Measurements from ENCODE around the gene ZNF274.

DNA sequence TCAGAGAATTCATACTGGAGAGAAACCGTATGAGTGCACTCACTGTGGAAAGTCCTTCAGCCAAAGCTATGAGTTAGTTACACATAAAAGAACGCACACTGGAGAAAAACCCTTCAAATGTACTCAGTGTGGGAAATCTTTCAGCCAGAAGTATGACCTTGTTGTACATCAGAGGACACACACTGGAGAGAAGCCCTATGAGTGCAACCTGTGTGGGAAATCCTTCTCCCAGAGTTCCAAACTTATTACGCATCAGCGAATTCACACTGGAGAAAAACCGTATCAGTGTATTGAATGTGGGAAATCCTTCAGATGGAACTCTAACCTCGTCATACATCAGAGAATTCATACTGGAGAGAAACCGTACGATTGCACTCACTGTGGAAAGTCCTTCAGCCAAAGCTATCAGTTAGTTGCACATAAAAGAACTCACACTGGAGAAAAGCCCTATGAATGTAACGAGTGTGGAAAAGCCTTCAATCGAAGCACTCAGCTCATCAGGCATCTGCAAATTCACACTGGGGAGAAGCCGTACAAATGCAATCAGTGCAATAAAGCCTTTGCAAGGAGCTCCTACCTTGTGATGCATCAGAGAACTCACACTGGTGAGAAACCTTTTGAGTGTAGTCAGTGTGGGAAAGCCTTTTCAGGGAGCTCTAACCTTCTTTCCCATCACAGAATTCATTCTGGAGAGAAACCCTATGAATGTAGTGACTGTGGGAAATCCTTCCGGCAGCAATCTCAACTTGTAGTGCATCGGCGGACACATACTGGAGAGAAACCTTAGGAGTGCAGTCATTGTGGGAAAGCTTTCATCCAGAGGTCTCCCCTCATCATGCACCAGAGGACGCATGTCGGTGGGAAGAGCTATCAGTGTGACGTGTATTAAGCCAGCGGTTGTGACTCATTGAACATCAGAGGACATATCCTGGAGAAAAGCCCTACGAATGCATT lies 79.4 kb downstream of the ZNF274 start:
- TF ChIP-seq, protein P1, sequence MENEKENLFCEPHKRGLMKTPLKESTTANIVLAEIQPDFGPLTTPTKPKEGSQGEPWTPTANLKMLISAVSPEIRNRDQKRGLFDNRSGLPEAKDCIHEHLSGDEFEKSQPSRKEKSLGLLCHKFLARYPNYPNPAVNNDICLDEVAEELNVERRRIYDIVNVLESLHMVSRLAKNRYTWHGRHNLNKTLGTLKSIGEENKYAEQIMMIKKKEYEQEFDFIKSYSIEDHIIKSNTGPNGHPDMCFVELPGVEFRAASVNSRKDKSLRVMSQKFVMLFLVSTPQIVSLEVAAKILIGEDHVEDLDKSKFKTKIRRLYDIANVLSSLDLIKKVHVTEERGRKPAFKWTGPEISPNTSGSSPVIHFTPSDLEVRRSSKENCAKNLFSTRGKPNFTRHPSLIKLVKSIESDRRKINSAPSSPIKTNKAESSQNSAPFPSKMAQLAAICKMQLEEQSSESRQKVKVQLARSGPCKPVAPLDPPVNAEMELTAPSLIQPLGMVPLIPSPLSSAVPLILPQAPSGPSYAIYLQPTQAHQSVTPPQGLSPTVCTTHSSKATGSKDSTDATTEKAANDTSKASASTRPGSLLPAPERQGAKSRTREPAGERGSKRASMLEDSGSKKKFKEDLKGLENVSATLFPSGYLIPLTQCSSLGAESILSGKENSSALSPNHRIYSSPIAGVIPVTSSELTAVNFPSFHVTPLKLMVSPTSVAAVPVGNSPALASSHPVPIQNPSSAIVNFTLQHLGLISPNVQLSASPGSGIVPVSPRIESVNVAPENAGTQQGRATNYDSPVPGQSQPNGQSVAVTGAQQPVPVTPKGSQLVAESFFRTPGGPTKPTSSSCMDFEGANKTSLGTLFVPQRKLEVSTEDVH (IDR thresholded peaks at IDR 0.05; ENCODE audit: low read depth, partially characterized antibody) = no peak
- TF ChIP-seq SREBF2 (IDR thresholded peaks at IDR 0.05; ENCODE audit: low read length) = no peak
- no peak for TF ChIP-seq CBFB (IDR thresholded peaks at IDR 0.05; ENCODE audit: low read depth)
- TF ChIP-seq ATF7 (IDR thresholded peaks at IDR 0.05; ENCODE audit: low read depth) = no peak
